Iris pigment epithelial cell (primary cell): ENCODE measurements around the gene ZMYND11.
"Not testable (repeated sequence)": the region's sequence is repeated elsewhere in the genome, so short reads cannot be mapped to it uniquely, and the experiment has no call there.

Experiments used
- DNase-seq: peaks from one replicate; pipeline ENCODE4 v3.0.0-alpha.2; 2011; ENCODE audit warnings: low read depth

Gene ZMYND11

DNA sequence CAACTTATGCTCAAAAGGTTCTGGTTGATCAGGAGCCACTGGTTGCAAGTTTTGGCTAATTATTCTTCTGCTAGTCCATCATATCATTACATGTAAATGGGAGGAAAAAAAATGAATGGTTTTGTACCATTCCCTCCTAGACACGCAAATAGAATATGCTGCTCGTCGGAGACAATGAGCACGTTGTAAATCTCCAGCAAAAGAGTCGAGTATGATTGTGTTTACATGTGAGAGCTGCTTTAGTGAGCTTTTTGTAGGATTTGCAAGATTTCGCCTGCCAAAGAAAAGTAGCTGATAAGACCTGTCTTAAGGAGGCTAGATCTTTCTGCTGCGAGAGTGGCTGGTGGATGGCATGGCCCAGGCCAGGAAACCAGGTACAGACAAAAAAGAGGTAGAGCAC, 109.0 kb downstream of the ZMYND11 start:
- no peak for DNase-seq

DNA sequence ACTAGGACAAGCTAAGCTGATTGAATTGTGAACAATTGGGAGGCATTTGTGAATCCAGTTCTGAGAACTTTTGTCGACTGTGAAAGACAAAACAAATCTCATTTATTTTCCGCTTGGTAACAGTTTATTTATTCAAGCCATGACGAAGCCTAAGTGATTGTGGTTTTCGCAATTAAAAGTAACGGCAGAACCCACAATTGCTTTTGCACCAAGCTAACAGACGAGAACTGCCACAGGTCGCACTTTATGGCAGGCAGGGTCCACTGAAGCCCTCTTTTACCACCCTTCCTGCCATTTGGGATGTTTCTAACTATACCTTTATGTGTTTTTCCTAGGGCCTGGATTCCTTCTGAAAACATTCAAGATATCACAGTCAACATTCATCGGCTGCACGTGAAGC, 111.2 kb downstream of the ZMYND11 start:
- DNase-seq, result no peak

DNA sequence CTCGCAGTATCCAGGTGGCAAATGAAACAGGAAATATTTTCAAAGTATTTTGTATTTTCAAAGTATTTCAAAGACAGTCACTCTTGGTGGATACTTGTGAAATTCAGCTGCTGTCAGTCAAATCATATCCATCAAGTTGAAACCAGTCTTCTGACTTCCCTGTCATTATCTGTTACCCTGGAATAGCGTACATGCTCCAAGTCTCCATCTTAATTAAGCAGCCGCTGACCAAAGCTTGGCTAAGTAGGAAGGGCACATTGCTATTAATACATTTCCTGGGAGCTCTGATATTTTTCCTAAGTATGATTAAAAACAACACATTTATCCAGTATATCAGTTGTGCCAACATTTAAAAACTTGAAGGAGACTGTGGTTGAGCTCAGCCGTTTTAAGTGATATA, 112.2 kb downstream of the ZMYND11 start:
- DNase-seq, result no peak

DNA sequence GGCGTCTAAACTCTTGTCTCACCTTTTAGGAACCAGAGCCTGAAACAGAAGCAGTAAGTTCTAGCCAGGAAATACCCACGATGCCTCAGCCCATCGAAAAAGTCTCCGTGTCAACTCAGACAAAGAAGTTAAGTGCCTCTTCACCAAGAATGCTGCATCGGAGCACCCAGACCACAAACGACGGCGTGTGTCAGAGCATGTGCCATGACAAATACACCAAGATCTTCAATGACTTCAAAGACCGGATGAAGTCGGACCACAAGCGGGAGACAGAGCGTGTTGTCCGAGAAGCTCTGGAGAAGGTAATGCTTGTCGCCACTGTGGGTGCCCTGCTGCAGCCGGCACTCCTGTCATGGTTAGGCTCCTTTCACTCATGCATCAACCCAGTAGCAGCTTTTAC, 113.1 kb downstream of the ZMYND11 start:
- no peak for DNase-seq

DNA sequence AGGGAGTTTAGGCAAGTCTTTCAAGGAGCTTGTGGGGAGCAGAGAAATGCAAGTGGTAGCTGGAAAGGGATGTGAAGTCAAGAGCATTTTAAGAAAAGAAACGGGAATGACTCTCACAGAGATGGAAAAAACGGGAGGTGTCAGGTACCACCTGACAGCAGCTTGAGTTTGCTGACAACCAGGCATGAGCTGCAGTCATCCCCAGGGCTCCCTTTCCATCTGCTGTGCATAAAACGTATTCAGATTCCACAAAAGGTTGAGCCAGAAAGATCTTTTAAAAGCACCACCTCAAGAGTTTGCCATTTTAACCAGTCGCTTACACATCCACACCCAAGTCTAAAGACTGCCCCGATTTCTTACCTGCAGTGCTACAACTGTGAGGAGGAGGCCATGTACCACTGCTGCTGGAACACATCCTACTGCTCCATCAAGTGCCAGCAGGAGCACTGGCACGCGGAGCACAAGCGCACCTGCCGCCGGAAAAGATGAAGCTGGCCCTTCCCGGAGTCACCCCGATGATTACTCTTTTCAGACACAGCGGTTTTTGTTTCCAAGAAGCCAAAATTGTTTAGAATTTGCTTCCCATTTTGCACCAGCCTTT, 116.8 kb downstream of the ZMYND11 start:
- no peak for DNase-seq

DNA sequence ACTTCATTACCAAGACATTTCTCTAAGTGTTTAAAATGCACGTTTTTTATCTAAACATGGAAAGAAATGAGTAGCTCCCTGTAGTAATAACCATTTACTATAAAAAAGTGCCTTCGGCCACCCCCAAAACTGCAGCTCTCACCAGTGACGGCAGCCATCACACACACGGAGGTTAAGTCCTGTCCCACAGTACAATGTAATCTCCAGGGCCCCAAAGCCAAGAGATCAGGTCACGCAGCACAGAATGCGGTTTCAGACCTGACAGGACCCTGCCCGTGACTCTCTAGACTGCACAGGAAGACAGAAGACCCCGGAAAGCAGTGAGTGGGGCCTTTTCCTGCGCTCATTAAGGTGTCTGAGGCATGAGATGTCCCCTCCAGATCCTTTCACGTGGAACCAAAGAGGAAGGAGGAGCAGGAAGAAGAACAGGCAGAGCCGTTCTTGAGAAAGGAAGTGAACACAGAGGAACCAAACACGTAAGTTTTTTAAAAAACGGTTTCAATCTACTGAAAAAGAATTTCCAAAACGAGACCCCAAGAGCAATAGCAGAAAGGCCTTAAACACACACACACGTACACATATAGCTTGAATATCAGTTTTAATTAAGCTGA, 125.7 kb downstream of the ZMYND11 start:
- DNase-seq, result no peak

DNA sequence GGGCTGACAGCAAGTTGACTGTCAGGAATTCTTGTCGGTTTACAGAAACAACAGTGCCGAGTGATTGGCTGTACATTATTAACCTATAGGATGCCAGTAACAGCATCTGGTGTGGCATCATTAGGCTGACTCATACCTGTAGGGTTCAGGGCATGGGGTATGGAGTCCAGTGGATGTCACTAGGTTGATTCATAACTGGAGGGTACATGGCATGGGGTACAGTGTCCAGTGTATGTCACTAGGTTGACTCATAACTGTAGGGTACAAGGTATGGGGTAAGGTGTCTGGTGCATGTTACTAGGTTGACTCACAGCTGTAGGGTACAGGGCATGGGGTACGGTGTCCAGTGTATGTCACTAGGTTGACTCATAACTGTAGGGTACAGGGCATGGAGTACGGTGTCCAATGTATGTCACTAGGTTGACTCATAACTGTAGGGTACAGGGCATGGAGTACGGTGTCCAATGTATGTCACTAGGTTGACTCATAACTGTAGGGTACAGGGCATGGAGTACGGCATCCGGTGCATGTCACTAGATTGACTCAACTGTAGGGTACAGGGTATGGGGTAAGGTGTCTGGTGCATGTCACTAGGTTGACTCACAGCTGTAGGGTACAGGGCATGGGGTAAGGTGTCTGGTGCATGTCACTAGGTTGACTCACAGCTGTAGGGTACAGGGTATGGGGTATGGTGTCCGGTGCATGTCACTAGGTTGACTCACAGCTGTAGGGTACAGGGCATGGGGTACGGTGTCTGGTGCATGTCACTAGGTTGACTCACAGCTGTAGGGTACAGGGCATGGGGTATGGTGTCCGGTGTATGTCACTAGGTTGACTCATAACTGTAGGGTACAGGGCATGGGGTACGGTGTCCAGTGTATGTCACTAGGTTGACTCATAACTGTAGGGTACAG, 129.2 kb downstream of the ZMYND11 start:
- not testable (repeated sequence) for DNase-seq

DNA sequence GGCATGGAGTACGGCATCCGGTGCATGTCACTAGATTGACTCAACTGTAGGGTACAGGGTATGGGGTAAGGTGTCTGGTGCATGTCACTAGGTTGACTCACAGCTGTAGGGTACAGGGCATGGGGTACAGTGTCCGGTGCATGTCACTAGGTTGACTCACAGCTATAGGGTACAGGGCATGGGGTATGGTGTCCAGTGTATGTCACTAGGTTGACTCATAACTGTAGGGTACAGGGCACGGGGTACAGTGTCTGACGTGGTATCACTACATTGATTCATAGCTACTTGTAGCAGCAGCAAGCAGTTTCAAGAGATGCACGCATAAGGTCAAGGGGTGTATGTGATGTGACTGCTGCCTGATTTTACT, 129.8 kb downstream of the ZMYND11 start:
- not testable (repeated sequence) for DNase-seq

DNA sequence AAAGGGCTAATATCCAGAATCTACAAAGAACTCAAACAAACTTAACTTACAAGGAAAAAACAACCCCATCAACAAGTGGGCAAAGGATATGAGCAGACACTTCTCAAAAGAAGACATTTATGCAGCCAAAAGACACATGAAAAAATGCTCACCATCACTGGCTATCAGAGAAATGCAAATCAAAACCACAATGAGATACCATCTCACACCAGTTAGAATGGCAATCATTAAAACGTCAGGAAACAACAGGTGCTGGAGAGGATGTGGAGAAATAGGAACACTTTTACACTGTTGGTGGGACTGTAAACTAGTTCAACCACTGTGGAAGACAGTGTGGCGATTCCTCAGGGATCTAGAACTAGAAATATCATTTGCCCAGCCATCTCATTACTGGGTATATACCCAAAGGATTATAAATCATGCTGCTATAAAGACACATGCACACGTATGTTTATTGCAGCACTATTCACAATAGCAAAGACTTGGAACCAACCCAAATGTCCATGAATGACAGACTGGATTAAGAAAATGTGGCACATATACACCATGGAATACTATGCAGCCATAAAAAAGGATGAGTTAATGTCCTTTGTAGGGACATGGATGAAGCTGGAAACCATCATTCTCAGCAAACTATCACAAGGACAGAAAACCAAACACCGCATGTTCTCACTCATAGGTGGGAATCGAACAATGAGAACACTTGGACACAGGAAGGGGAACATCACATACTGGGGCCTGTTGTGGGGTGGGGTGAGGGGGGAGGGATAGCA, 130.7 kb downstream of the ZMYND11 start:
- not testable (repeated sequence) for DNase-seq

DNA sequence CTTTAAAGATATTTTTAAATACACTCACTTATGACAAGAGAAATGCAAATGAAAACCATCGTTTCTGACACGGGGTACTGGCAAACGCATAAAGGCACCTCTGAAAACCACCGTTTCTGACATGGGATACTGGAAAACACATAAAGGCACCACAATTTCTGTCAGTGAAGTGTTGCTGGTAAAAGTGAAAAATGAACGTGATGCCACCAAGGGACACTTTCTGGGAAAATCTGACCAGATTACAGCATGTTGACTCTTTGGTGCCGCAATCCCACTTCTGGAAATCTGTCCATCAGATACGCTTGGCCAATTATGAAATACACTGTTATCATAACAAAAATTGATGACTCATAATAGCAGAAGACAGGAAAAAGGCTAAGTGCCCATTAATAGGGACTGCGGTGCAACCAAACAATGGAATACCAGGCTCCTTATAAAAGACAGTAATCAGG, 131.7 kb downstream of the ZMYND11 start:
- DNase-seq, result peak; percentile 75

DNA sequence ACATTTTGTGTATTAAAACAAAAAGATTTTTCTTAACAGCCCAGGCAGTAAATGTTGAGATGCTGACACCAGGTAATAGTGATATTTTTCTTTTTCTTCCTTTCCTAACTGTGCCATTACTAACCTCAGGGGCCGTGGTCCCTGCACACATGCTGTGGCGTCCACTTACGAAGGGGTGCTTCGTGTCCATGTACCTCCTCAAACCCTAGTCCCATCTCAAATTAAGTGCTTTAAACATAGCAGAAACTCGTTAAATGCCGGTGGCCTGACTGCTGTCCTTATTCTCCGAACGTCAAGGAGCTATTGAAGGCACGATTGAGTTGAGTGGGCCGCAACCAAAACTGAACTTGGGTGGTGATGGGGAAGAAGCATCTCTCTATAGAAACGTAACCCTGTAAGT, 132.4 kb downstream of the ZMYND11 start:
- DNase-seq, result no peak

DNA sequence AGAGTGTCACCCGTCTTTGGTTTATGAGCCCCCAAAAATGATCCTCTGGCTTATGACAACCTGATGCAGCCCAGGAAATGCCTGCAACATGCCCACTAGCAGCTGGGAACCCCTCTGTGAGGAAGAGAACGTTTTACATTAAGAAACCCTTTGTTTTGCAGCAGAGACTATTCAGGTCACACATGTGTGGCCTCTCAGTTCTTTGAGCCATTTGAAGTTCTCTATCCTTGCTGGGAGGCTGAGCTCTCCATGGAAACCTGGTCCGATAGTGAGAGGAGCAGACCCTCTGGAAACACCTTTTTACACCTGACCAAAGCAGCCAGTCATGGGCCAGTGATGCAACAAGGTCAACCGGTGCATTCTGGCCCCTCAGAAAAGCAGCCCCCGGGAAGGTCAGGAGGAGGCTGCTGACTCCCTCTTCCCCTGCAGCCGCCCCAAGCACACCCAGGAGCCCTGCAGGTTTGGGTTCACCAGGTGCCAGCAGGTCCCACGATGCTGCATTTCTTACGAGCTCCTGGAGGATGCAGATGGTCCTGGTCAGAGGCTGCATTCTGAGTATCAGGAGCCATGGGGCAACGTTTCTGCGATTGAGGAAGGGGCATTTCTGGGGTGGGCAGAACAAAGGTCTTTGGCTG, 134.3 kb downstream of the ZMYND11 start:
- no peak for DNase-seq

DNA sequence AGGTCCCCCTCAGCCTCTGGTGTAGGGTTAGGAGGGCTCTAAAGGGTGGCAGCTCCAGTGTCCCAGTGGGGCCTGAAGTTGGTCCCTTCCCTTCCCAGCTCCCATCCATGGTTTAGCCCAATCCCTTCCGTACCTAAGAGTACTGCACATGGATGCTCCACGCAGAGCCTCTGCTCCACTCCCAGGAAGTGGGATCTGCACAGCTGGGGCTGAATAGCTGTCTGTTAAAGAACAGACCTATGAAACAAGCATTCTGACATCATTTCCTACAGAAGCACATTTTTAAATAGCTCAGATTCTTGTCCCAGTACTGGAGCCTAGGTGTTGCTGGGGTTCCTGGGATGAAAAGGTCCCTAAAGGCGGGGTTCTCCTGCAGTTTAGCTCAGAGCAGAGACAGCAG, 135.9 kb downstream of the ZMYND11 start:
- DNase-seq, result peak; percentile 15

DNA sequence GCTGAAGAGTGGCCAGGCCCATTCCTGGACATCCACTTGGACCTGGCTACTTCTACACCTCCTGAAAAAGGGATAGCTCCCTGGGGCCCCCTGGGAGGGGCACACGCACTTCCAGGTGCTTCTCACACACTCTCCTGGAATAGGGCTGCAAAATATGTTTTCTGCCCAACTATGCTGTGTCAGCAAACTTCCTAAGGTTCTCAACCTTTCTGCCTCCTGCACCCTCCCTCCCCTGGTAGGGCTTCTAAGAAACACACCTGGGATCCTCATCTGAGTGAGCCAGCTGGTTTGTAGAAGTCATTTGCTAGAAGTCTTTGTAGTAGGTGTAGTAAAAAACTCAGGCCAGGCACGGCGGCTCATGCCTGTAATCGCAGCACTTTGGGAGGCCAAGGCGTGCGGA, 136.5 kb downstream of the ZMYND11 start:
- DNase-seq, result no peak

DNA sequence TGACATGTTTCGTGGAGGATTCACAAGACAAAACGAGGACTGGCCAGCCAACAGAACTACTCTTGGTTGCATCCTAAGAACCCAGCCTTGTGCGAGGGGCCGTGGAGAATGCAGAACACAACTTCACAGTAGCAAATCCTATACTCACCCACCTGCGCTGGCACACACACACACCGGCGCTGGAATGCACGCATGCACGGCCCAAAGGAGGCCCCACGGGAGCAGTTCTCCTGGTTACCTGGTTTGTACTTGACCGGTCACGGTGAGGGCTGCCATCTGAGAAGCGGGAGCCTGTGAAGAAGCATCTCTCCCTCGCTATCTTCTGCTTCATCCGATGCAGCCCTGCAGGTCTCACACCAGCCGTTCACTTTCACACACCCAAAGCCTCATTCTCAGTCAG, 137.8 kb downstream of the ZMYND11 start:
- DNase-seq, result no peak

DNA sequence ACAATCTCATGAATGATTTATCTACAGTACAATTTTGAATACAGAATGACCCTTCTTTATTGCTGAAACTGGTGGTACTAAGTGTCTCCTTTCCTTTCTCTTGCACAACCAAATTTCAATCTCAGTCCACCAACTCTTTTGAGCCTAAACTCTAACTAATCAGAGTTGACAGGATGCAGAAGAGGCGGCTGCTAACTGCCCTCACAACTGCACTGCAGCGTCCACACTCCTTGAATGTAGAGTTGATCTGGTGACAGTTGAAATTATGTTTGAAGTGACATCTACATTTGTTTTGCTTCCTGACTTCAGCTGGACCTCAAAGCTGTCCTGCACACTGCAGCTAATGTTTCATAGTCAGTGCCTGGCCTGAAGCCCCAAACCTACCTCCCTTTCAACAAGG, 139.6 kb downstream of the ZMYND11 start:
- no peak for DNase-seq

DNA sequence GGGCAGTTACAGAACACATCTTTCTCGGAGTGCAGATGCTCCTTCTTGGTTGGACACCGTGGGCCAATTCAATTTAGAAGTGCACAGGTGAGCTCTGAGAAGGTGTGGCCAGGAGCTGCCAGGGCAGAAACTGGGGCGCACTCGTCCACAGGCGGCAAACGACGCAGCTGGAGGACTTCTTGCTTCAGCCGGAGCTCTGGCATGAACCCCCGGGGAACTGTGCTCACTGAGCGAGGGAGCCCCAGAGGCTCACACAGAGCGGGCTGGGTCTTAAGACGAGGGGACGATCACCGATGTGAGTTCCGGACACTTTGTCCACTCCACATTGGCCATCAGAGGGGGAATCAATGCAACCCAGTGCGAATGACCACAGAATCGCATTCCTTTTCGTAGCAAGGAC, 140.4 kb downstream of the ZMYND11 start:
- no peak for DNase-seq

DNA sequence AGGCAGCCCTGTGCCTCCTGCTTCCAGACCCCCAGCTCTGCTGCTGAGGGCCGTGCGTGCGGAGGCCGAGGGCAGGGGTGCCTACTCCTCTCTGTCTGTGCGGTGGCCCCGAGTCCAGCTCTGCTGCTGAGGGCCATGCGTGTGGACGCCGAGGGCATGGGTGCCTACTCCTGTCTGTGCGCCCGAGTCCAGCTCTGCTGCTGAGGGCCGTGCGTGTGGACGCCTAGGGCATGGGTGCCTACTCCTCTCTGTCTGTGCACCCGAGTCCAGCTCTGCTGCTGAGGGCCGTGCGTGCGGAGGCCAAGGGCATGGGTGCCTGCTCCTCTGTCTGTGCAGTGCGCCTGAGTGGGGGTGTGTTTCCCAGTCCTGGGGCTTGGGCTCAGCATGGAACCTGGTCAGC, 142.7 kb downstream of the ZMYND11 start:
- DNase-seq, result no peak

DNA sequence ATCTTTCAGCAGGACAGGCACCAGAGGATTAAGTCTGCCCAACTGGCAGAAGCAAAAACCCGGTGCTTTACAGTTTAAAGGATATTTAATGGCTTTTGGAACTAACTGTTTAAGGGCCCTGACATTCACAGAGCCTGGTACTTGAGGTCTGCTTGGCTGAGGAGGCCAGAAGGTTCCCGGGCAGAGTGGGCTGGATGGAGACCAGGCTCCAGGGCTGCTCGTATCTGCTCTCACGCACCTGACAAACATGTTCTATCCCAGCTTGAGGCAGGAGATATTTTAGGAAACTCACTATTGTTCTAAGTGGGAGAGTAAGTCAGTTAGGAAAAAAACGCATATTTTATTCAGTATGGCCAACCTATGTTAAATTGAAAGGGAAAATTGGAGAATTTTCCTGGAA, 143.5 kb downstream of the ZMYND11 start:
- no peak for DNase-seq

DNA sequence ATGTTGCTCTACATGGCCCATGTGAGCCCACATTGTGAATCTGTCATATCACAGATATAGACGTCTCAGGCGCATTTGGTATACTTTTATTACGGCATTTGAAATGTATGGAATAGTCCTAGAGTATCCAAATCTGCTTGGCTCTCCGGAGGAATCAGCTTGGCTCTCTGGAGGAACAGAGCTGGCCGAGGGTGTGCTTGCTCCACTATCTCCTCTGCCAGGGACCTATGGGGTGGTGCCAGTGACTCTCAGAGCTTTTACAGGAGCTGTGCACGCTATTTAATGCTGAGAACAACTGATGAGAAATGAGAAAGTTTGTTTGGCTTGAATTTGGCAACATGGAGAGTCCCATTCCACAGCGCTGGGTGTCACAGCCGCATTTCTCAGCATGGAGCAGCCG, 144.0 kb downstream of the ZMYND11 start:
- no peak for DNase-seq

DNA sequence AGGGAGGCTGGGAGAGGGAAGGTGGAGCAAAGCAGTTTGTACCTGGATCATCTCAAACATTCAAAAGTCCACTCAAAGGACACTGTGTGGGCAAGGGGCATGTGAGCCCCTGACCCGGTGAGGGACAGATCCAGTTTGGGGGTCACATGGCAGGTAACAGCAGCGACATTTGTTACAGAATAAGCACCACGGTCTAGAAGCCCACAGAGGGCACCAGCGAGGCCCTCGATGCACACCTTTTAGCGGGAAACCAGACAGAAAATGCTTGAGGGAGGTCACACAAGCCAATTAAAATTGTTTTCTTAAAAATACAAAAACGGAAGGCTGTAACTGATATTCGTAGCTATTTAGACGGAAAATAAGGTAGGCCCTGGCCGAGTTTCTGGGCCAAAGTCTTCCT, 144.4 kb downstream of the ZMYND11 start:
- DNase-seq, result no peak
